Measurements from ENCODE around the gene NDUFV1.
A peak's percentile ranks its signal among the peaks of the same experiment; 100 is the strongest.

Gene NDUFV1

GRCh38 chr11:67611165-67611564, 4.4 kb downstream of the NDUFV1 start:
- no peak overlapping the region for H3K9ac ChIP-seq (ENCODE audit: low read length)
- no peaks in the 10 kb centered on the region for H3K9me2 ChIP-seq (replicated peaks; ENCODE audit: insufficient read depth, low read length)
- H3K9me3 ChIP-seq (replicated peaks; ENCODE audit: insufficient read depth, low read length), result no peaks in the 10 kb centered on the region
- no peak overlapping the region for H3K4me2 ChIP-seq (ENCODE audit: low read depth, low read length)
- H3K27me3 ChIP-seq (replicated peaks; ENCODE audit: insufficient read depth, low read length), result no peaks in the 10 kb centered on the region
- H3K27ac ChIP-seq (ENCODE audit: low read length), result no peak overlapping the region
- no peak for DNase-seq
- no peak overlapping the region for H2AFZ ChIP-seq (ENCODE audit: low read length)
- TF ChIP-seq CTCF (IDR thresholded peaks at IDR 0.05; ENCODE audit: low read length), result no peak
- no peak for TF ChIP-seq EZH2phosphoT487 (IDR thresholded peaks at IDR 0.05; ENCODE audit: low read length)
- TF ChIP-seq EZH2 (optimal IDR thresholded peaks at IDR 0.05; ENCODE audit: low read depth, low read length), result no peak
- H3K79me2 ChIP-seq (ENCODE audit: low read length), result peaks cover 32% of the 10 kb centered on the region
- peaks cover 24% of the 10 kb centered on the region for H3K4me1 ChIP-seq (ENCODE audit: low read length)
- no peaks in the 10 kb centered on the region; the same call in none of the 2 replicates for H3K36me3 ChIP-seq (replicated peaks; ENCODE audit: insufficient read depth, low read length)
- peaks cover 19% of the 10 kb centered on the region for H3F3A ChIP-seq (ENCODE audit: insufficient read depth, low read length)
- no peaks in the 10 kb centered on the region for H4K20me1 ChIP-seq (ENCODE audit: insufficient read depth, low read length)
- H3K4me3 ChIP-seq (ENCODE audit: low read length), result no peak overlapping the region

- H3K9me3 ChIP-seq (replicated peaks; ENCODE audit: insufficient read depth, low read length), result no peaks in the 10 kb centered on the region
- no peak overlapping the region for H2AFZ ChIP-seq (ENCODE audit: low read length)
- H3F3A ChIP-seq (ENCODE audit: insufficient read depth, low read length), result peaks cover 16% of the 10 kb centered on the region
- no peaks in the 10 kb centered on the region; the same call in none of the 2 replicates for H3K36me3 ChIP-seq (replicated peaks; ENCODE audit: insufficient read depth, low read length)
- H3K4me3 ChIP-seq (ENCODE audit: low read length), result no peak overlapping the region
- no peak for DNase-seq
- no peak overlapping the region for H3K27ac ChIP-seq (ENCODE audit: low read length)
- H3K4me2 ChIP-seq (ENCODE audit: low read depth, low read length), result no peak overlapping the region
- H4K20me1 ChIP-seq (ENCODE audit: insufficient read depth, low read length), result no peaks in the 10 kb centered on the region
- no peak for TF ChIP-seq CTCF (IDR thresholded peaks at IDR 0.05; ENCODE audit: low read length)
- no peak for TF ChIP-seq EZH2 (optimal IDR thresholded peaks at IDR 0.05; ENCODE audit: low read depth, low read length)
- no peak for TF ChIP-seq EZH2phosphoT487 (IDR thresholded peaks at IDR 0.05; ENCODE audit: low read length)
- no peaks in the 10 kb centered on the region for H3K27me3 ChIP-seq (replicated peaks; ENCODE audit: insufficient read depth, low read length)
- peaks cover 24% of the 10 kb centered on the region for H3K4me1 ChIP-seq (ENCODE audit: low read length)
- no peak overlapping the region for H3K9ac ChIP-seq (ENCODE audit: low read length)
- H3K79me2 ChIP-seq (ENCODE audit: low read length), result peaks cover 30% of the 10 kb centered on the region
- no peaks in the 10 kb centered on the region for H3K9me2 ChIP-seq (replicated peaks; ENCODE audit: insufficient read depth, low read length)
These were observed 5.2 kb downstream of the NDUFV1 start for GRCh38 chr11:67611704-67612587.

- DNase-seq, result no peak
- TF ChIP-seq CTCF (IDR thresholded peaks at IDR 0.05; ENCODE audit: low read length), result no peak
- no peak for TF ChIP-seq EZH2phosphoT487 (IDR thresholded peaks at IDR 0.05; ENCODE audit: low read length)
- TF ChIP-seq EZH2 (optimal IDR thresholded peaks at IDR 0.05; ENCODE audit: low read depth, low read length), result no peak
- Histone ChIP-seq H3K79me2 (ENCODE audit: low read length) (peaks cover 22% of the 10 kb centered on the region), H3K36me3 (replicated peaks; ENCODE audit: insufficient read depth, low read length) (no peaks in the 10 kb centered on the region; the same call in none of the 2 replicates), H3K27me3 (replicated peaks; ENCODE audit: insufficient read depth, low read length) (no peaks in the 10 kb centered on the region), H3K9ac (ENCODE audit: low read length) (no peak overlapping the region), H3K4me1 (ENCODE audit: low read length) (peaks cover 24% of the 10 kb centered on the region), H3K9me2 (replicated peaks; ENCODE audit: insufficient read depth, low read length) (no peaks in the 10 kb centered on the region), H4K20me1 (ENCODE audit: insufficient read depth, low read length) (no peaks in the 10 kb centered on the region), H3K27ac (ENCODE audit: low read length) (peak overlapping the region; percentile 85; the same call in 1 of the 2 replicates), H3K4me2 (ENCODE audit: low read depth, low read length) (peak overlapping the region; percentile 85; the same call in 1 of the 2 replicates), H3K4me3 (ENCODE audit: low read length) (no peak overlapping the region), H3K9me3 (replicated peaks; ENCODE audit: insufficient read depth, low read length) (no peaks in the 10 kb centered on the region), H3F3A (ENCODE audit: insufficient read depth, low read length) (peaks cover 16% of the 10 kb centered on the region), H2AFZ (ENCODE audit: low read length) (no peak overlapping the region)
These were observed 6.0 kb downstream of the NDUFV1 start for GRCh38 chr11:67612751-67613150.

Measured in MM.1S (cell line).